Limb (tissue), 2 donors: ENCODE data around the gene SLC7A14.

Experiments used
- DNase-seq, 2 donors: peaks; one replicate each; pipeline ENCODE4 v3.0.0-alpha.2; 2016; ENCODE audit errors: extremely low spot score in 2 of 2

The SLC7A14 gene

DNA sequence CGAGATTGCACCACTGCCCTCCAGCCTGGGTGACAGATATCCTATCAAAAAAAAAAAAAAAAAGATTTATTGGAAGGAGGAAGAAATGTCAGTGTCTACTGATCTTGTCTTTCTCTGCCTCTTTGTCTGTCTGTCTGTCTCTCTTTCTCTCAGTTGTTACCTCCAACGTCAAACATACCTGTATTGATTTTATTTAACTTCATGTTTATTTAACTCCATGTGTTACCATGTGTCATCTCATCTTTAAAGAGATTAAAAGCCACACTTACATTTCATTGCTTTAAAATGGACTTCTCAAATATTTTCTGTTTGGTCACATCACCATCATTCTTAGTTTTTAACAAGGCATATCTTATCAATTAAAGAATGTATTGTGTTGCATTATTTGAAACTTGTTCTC is 157.8 kb downstream of the SLC7A14 start:
- no peak for DNase-seq

DNA sequence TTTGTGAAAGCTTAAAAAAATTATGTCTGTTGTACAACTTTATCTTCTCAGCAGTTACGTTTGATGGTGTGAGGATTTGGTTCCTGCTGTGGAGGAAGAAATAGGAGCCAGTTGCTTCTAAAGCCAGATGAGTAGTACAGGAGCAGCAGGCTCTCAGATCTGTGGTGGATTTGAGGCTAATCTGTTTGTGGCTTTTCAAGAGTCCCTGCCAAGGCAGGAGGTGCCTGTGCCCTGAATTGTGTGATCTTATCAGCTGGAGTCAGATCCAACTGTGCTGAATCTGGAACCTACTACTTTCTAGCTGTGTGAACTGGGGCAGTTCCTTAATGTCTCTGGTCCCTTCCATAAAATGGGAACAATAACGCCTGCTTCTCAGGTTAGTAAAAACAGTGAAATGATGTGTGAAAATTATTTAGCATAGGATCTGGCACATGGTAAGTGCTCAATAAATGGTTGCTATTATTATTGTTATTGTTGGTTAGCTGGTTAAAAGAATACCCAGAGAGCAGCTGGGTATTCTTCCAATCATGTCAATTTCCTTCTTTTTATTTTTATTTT is 159.6 kb downstream of the SLC7A14 start:
- DNase-seq, result no peak

DNA sequence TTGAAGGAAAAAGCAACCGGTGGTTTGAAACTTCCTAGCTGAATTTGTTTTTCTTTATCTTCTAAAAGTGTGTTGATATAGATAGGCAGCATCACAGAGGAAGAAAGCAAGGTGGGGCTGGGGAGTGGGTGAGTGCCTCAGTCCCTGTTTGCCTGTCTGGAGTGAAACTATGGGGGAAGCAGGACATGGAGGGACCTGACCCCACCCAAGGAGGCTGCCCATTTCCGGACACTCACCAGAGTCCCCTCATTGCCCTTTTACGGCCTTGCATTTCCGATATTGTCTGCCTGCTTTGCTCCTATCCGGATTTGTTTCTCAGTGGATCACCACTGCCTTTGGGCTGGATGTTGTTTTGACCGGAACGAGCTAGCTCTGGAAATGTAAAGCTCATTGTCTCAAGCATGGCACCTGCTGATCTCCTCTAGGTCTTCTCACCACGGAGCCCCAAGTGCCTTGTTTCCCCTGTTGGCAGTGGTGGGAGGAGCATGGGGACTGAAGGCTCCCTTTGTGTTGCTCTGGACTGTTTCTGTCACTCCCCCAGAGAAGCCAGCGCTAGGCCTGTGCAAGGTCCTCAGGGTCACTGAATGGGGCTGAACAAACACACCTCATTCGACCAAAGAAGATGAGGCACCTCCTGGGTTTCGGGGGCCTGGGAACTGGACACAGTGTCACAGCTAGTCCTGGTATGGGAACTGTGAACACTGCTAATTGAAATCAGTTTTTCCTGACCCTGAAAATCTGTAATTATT is 160.2 kb downstream of the SLC7A14 start:
- DNase-seq, result no peak

DNA sequence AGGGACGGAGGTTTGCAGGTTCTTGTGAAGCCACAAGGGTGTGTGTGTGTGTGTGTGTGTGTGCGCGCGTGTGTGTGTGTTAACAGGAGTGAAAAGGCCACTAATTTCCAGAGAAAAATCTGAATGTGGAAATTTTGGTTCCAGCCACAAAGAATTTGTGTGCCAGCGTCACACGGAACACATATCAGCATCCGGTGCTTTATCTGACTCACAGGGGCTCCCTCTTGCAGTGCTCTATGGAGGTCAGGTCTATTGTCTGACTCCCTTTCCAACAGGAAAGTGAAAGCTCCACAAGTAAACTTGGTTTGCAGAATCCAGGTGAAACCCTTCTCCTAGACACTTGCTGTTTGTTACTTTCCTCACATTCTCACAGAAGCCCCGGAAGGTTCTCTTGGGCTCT is 161.0 kb downstream of the SLC7A14 start:
- no peak for DNase-seq

DNA sequence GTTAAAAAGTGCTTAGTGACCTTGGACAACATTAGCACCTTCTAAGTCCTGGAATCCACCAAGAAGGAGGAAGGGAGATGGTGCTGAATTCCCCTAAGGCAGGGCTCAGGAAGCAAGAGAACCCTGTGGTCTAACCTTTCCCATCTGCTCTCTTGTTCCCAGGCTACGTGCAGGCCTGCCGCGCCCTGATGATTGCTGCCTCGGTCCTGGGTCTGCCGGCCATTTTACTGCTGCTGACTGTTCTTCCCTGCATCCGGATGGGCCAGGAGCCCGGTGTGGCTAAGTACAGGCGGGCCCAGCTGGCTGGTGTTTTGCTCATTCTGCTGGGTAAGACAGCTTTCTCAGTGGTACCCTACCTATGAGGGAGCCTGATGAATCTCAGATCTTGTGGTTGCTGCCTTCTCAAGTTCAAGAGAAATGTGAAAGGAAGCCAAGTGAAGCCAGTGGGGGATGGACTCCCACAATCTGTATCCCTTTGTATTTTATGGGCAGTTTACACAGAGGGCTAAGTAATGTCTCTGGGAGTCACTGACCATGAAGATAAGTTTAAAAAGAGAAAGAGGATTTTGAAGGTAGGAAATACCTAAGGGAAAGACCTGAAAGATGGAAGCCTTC is 162.8 kb downstream of the SLC7A14 start:
- no peak for DNase-seq

DNA sequence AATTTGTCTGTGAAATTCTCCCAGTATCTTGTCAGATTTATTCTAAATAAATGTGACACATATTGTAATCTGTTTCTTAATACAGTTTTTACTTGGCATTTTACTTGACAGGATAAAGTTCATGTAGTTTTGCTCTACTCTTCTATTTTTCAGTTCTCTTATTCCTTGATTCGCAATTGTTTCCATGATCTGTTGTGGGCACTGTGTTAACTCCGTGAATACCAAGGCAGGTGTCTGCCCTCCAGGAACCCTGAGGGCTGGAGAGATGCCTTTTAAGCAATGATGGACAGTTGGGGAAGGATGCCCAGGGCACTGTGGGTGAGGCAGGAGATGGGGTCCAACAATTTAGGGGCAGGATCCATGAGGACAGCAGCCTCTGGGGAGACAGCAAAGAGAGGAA is 164.1 kb downstream of the SLC7A14 start:
- DNase-seq, result no peak

DNA sequence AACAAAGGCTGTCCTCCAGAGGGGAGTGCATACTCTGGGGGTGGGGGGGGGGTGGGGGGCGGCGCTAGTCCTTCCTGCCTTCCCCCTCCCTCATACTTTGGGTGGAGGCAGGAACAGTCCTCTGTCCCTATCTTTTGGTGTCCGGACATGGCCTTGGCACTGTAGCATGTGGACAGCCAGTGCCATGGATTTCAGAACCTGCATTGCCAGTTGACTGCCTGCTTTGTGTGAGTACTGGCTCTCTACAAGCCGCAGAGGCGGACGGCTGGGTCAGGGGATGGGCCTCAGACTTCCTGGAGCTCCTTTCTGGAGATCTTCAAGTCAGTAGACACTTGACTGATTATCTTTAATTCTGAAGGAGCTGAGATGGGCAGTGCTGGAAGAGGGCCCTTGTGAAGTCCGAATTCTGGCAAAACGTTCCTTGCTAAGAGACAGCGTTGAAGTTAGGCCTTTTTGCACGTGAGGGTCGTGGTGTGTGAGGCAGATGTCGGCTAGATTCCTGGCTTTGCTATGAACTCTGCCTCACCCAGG is 164.7 kb downstream of the SLC7A14 start:
- peak in 1 of 2 donors; percentile 36 for DNase-seq

DNA sequence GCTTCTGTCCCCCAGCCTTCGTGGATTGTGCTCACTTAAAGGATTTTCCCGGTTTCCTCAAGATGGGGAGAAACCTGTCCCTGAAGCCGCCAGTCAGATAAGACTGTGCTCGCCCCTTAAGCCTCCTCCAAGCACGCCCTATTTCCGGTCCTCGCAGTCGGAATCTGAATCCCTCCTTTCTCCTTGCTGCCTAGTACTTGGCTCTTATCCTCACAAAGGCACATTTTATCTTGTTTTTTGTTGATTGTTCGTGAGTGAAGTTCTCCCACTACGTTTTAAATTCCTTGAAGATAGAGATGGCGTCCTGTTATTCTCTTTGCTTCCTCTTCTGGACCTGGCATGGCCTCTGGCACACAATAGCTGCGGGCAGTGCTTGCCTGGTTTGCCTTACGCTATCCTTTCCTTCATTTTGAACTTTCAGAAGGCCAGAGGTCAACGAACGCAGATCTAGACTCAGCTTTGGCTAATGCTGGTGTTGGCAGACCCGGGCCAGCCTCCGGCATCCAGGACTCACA is 165.5 kb downstream of the SLC7A14 start:
- no peak for DNase-seq

DNA sequence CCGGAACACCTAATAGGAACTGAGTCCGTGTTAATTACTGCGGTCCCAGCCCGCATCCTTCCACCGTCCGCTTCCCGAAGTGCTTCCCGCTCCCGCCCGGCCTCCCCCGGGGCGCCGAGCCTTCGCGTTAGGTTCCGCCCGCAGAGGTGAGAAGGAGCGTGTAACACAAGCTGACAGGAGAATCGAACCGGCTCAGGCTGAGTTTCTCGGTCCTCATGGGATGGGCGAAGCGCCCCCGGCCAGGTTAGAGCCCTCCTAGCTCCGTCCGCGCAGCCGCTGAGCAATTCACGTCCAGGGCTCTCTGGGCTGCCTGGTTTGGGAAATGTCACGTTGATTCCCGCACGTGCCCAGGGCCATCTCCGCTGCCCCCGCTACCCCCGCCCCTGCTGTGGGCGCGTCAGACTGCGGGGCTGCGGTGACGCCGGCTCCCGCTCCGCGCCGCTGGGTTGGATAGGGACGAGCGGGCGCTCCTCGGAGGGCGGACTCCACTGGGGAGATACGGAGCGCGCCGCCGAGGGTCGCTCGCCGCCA is 166.3 kb downstream of the SLC7A14 start:
- DNase-seq, result peak in 1 of 2 donors; percentile 66

DNA sequence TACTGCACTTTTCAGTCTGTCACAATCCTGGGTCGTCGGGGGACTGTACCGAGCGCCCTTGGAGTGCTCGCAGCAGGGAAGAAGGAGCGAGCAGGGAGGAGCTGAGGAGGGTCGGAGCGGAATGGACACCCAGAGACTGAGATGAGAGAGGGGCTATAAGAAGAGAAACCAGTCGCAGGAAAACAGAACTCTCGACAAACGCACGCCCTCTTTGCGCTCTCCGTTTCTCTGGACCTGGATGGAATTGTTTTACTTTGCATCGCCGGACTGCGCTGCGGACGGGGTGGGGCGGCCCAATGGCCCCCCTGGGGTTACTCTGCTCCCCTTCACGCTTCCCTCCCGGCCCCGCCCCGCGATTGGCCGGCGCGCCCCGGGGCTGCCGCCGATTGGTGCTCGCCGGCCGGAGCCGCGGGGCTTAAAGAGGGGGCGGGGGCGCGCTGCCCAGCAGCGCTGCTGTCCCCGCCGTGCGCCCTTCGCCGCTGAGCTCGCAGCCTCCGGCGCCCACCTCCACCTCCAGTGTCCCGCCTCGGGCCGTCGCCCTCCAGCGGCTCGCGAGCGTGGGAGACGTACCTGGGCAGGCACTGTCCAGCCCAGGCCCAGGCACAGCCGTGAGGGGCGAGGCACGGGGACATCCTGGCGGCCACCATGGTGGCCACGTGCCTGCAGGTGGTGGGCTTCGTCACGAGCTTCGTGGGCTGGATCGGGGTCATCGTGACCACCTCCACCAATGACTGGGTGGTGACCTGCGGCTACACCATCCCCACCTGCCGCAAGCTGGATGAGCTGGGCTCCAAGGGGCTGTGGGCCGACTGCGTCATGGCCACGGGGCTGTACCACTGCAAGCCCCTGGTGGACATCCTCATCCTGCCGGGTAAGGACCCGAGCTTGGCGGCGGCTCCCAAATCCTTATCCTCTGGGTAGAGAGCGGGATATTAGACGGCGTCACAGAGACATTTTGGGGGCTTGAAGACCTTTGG is 167.2 kb downstream of the SLC7A14 start, which contains the start of gene CLDN11:
Gene CLDN11 (plus strand): TSS at position 447 of the 977 bp plus-strand sequence. CDS start 199 bp downstream, at position 646.
- peak in 1 of 2 donors; percentile 73 for DNase-seq

DNA sequence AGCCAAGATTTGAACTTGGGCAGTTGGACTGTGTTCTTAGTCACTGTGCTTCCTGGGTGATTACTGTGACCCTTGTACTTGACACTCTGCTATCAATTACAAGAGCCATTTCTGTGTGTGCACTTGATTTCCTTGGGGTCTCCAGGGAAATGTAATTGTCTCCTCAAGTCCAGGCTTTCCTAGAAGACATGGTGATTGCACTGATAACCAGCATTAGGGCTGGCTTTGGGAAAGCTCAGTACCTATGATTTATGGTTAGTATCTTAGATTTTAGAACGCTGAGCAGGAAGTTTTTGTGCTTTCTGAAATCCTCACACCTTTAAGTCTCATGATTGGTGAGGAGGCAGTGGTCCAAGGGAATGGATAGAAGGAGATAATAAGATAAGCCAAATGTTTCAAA is 168.8 kb downstream of the SLC7A14 start:
- DNase-seq, result no peak

DNA sequence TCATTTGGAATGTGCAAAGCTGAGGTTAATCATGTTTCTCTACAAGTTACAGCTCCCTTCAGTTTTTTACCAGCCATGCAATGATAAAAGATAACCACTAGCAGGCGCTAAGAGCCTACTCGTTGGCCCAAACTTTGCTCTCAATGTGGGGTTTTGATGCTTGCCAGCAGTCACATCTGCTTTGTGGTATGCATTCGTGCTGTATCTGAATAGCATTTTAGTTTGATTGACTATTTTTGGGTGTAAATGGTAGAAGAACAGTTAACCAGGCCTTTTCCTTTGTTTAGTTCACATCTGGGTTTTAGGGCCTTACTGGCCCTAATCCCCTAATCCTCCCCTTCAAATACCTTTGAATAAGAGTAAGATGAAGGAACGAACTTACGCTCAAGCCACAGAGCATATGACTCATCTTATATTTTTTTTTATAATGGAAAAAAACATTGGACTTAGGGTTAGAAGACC is 171.6 kb downstream of the SLC7A14 start:
- peak; percentile 50 to 86 for DNase-seq

DNA sequence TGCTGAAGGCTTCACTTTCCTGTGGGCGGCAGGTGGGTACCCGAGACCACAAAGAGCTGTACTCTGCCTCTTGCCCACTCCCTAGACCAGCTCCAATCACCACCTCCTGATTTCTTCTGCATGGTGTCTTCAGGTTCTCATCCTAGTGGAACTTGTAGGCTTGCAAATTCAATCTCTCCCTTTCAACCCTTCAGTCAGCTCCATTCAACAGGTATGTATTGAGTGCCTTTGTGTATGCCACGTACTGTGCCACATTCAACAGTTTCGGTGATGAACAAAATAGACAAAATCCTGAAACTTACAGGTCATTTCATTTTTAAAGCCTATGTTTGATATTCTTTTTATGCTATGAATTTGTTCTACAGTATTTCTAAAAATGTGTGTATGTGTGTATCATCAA is 172.6 kb downstream of the SLC7A14 start:
- no peak for DNase-seq

DNA sequence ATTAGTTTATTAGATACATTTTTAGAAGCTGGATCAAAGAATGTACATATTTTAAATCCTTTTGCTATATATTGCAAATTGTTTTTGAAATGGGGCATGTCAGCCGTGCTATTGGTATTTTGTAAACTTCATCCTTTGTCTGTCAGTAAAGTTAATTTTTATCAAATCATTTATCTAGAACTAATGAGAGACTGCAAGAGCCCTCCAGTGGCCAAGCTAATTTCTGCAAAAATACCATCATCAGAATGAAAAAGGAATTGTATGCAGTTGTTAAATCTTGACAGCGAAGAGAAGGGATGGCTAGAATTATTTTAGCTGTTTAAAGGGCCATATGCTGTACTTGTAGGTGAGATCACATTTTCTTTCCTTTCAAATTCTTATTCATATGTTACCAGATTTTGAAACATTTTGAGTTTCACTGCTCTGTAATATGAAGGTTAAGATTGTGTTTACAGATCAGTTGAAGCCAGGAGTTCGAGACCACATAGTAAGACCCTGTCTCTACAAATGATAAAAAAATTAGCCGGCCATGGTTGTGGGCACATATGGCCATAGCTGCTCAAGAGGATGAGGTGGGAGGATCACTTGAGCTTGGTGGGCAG is 175.3 kb downstream of the SLC7A14 start:
- DNase-seq, result no peak
